H9 (cell line): ENCODE results near the gene KAT14. TPM values are rescaled to one million over a fixed set of nuclear protein-coding genes. Genes with fewer than 3 reads are reported as not detected.

Experiments
- DNase-seq: peaks from one replicate; pipeline ENCODE4 v3.0.0-alpha.2; 2017
- H2AFZ ChIP-seq: one replicate; pipeline ENCODE4 v1.6.1; 2013; ENCODE audit warnings: mild to moderate bottlenecking, low read length, control low read depth, moderate library complexity
- H2AK5ac ChIP-seq: 2 replicates; pipeline ENCODE4 v1.6.1; 2013; ENCODE audit warnings: low read length, control low read depth, mixed read lengths; ENCODE audit not compliant: insufficient read length
- H2BK120ac ChIP-seq: one replicate; pipeline ENCODE4 v1.6.1; 2013; ENCODE audit warnings: low read depth, mild to moderate bottlenecking, low read length, control low read depth, inconsistent platforms; ENCODE audit not compliant: poor library complexity, severe bottlenecking
- H2BK12ac ChIP-seq: 2 replicates; pipeline ENCODE4 v1.6.1; 2013; ENCODE audit warnings: low read length, control low read depth, mixed read lengths, low read depth; ENCODE audit not compliant: insufficient read length
- H2BK15ac ChIP-seq: 2 replicates; pipeline ENCODE4 v1.6.1; 2013; ENCODE audit warnings: low read depth, low read length, control low read depth
- H2BK20ac ChIP-seq: one replicate; pipeline ENCODE4 v1.6.1; 2013; ENCODE audit warnings: low read depth, mild to moderate bottlenecking, low read length, control low read depth, inconsistent platforms; ENCODE audit not compliant: poor library complexity, severe bottlenecking
- H2BK5ac ChIP-seq: 2 replicates; pipeline ENCODE4 v1.6.1; 2013; ENCODE audit warnings: low read length, control low read depth, mixed read lengths; ENCODE audit not compliant: insufficient read length
- H3K14ac ChIP-seq: 2 replicates; pipeline ENCODE4 v1.6.1; 2013; ENCODE audit warnings: low read length, control low read depth; ENCODE audit not compliant: insufficient read depth
- H3K18ac ChIP-seq: 2 replicates; pipeline ENCODE4 v1.6.1; 2013; ENCODE audit warnings: low read depth, mild to moderate bottlenecking, mixed read lengths, low read length, control low read depth; ENCODE audit not compliant: insufficient read length
- H3K23ac ChIP-seq: 2 replicates; pipeline ENCODE4 v1.6.1; 2013; ENCODE audit warnings: low read length, control low read depth, mixed read lengths, low read depth; ENCODE audit not compliant: insufficient read length
- H3K23me2 ChIP-seq: 2 replicates; pipeline ENCODE4 v1.6.1; 2013; ENCODE audit warnings: low read depth, mild to moderate bottlenecking, mixed read lengths, low read length, control low read depth; ENCODE audit not compliant: insufficient read length, poor library complexity, severe bottlenecking
- H3K27ac ChIP-seq: 2 replicates; pipeline ENCODE4 v1.5.1; 2013; ENCODE audit warnings: low read length, control low read depth, mixed read lengths, low read depth; ENCODE audit not compliant: insufficient read length
- H3K27me3 ChIP-seq: 2 replicates; pipeline ENCODE4 v1.6.1; 2013; ENCODE audit warnings: low read length, control low read depth, inconsistent platforms; ENCODE audit not compliant: insufficient read depth
- H3K4ac ChIP-seq: 2 replicates; pipeline ENCODE4 v1.6.1; 2013; ENCODE audit warnings: low read depth, mild to moderate bottlenecking, control low read depth, inconsistent platforms, low read length, moderate library complexity
- H3K4me1 ChIP-seq: 2 replicates; pipeline ENCODE4 v1.6.1; 2013; ENCODE audit warnings: low read length, control low read depth, inconsistent platforms; ENCODE audit not compliant: insufficient read depth
- H3K4me2 ChIP-seq: 2 replicates; pipeline ENCODE4 v1.6.1; 2013; ENCODE audit warnings: low read length, control low read depth, mixed read lengths; ENCODE audit not compliant: insufficient read length, insufficient read depth
- H3K56ac ChIP-seq: 2 replicates; pipeline ENCODE4 v1.6.1; 2013; ENCODE audit warnings: low read depth, mild to moderate bottlenecking, mixed read lengths, low read length, control low read depth; ENCODE audit not compliant: insufficient read length
- H3K79me1 ChIP-seq: 2 replicates; pipeline ENCODE4 v1.6.1; 2013; ENCODE audit warnings: low read depth, mild to moderate bottlenecking, moderate library complexity, low read length, control low read depth, inconsistent platforms; ENCODE audit not compliant: insufficient read depth, poor library complexity, severe bottlenecking
- H3K79me2 ChIP-seq: 2 replicates; pipeline ENCODE4 v1.6.1; 2013; ENCODE audit warnings: low read length, control low read depth, inconsistent platforms; ENCODE audit not compliant: insufficient read depth
- H3K9ac ChIP-seq: 2 replicates; pipeline ENCODE4 v1.6.1; 2013; ENCODE audit warnings: low read length, control low read depth, mixed read lengths; ENCODE audit not compliant: insufficient read length; ENCODE audit errors: extremely low read depth
- H3K9me3 ChIP-seq: one replicate; pipeline ENCODE4 v1.6.1; 2013; ENCODE audit warnings: low read depth, low read length, inconsistent platforms; ENCODE audit not compliant: control insufficient read depth
- H3T11ph ChIP-seq: one replicate; pipeline ENCODE4 v1.6.1; 2013; ENCODE audit warnings: mild to moderate bottlenecking, low read length, control low read depth, inconsistent platforms
- H4K20me1 ChIP-seq: one replicate; pipeline ENCODE4 v1.6.1; 2013; ENCODE audit not compliant: control insufficient read depth, insufficient read length, insufficient read depth
- H4K5ac ChIP-seq: 2 replicates; pipeline ENCODE4 v1.6.1; 2013; ENCODE audit warnings: low read depth, mild to moderate bottlenecking, mixed read lengths, low read length, control low read depth; ENCODE audit not compliant: insufficient read length
- H4K8ac ChIP-seq: replicated peaks from 2 replicates; pipeline ENCODE4 v1.6.1; 2013; ENCODE audit warnings: low read length, control low read depth, mixed read lengths, low read depth; ENCODE audit not compliant: insufficient read length
- H4K91ac ChIP-seq: 2 replicates; pipeline ENCODE4 v1.6.1; 2013; ENCODE audit warnings: low read depth, mild to moderate bottlenecking, moderate library complexity, mixed read lengths, low read length, control low read depth; ENCODE audit not compliant: insufficient read length
- H3K27ac Mint-ChIP-seq, 3 experiments: 2 replicates in 2 of 3; 3 replicates in 1 of 3; pipeline ENCODE4 v1.8.0; 2020 to 2021; ENCODE audit warnings: mixed read lengths in 3 of 3, mild to moderate bottlenecking in 1 of 3, moderate library complexity in 1 of 3
- H3K27me3 Mint-ChIP-seq: 2 replicates; pipeline ENCODE4 v1.8.0; 2021; ENCODE audit warnings: low read depth, mild to moderate bottlenecking, moderate library complexity, mixed read lengths
- H3K36me3 Mint-ChIP-seq, 3 experiments: 2 replicates in 2 of 3; 3 replicates in 1 of 3; pipeline ENCODE4 v1.8.0; 2020 to 2021; ENCODE audit warnings: low read depth in 3 of 3, mixed read lengths in 3 of 3; ENCODE audit not compliant: insufficient read depth in 1 of 3
- H3K4me1 Mint-ChIP-seq, 2 experiments: 2 replicates each; pipeline ENCODE4 v1.8.0; 2020; ENCODE audit warnings: mixed read lengths in 2 of 2
- H3K4me3 Mint-ChIP-seq, 2 experiments: 2 replicates in 1 of 2; 3 replicates in 1 of 2; pipeline ENCODE4 v1.8.0; 2020 to 2021; ENCODE audit warnings: mild to moderate bottlenecking in 2 of 2, mixed read lengths in 2 of 2, moderate library complexity in 1 of 2
- H3K9me3 Mint-ChIP-seq, 2 experiments: 2 replicates in 1 of 2; 3 replicates in 1 of 2; pipeline ENCODE4 v1.8.0; 2020; ENCODE audit warnings: mild to moderate bottlenecking in 2 of 2, mixed read lengths in 2 of 2, moderate library complexity in 1 of 2
- WGBS: extraction: QIAGEN DNeasy Blood & Tissue Kit; methylation state at CpG from one replicate; pipeline ENCODE4 v1.1.7; 2013; ENCODE audit warnings: missing lambda C conversion rate, low lambda C conversion rate, mixed read lengths; ENCODE audit not compliant: insufficient read length; ENCODE audit errors: extremely low coverage; 5-methylcytosine and 5-hydroxymethylcytosine counted together
- total RNA-seq: library from RNA; stranded (reverse); gene quantifications from 2 replicates; pipeline ENCODE4 v1.2.1, GENCODE V29; 2021
- TF ChIP-seq, protein P1 (sequence below): fragments of 200-600 bp; sonication (generic); conservative IDR thresholded peaks from 3 replicates; pipeline ENCODE4 v1.8.0; 2021; ENCODE audit warnings: antibody characterized with exemption, mild to moderate bottlenecking

KAT14 gene
- total RNA-seq, 1 experiment from 2014 or later, result 19.2 TPM

DNA sequence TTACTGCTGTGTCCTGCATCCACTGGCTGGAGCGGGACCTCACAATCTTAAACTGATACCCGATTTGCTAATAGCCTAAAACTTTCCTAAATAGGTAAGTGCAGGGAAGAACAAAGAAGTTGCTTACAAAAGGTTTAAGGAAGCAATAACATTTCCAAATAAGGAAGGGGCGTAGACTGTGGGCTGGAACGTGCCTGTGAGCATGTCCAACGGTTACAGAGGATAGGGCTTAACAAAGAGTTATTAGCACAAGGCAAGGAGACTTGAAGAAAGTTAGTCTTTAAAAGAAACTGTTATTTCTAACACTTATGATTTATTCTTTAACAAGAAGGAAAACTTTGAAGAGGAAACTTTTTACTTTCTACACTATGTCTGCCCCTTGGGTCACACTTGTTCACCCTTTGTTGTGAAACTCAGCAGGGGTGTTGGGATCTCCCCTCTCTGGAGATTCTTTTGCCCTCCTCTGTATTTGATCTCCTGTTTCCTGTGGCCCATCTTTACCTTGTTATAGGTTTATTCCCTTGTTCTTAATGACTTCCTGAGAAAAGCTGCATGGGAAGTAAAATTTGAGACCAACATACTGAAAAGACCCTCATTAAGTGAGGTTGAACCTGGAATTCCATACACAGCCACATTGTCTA lies 28.7 kb downstream of the KAT14 start:
- H2BK5ac ChIP-seq, result no peak overlapping the region
- H4K91ac ChIP-seq, result no peak overlapping the region
- H3K18ac ChIP-seq, result peak overlapping the region; percentile 72
- no peak overlapping the region for H3K27ac ChIP-seq
- peak overlapping the region; percentile 42 for H4K5ac ChIP-seq
- no peak for DNase-seq
- H3K23me2 ChIP-seq, result no peaks in the 10 kb centered on the region
- H3K9me3 ChIP-seq, result no peaks in the 10 kb centered on the region
- no peak overlapping the region for H3K56ac ChIP-seq
- no peak overlapping the region for H3K4me2 ChIP-seq
- H3K4ac ChIP-seq, result peak overlapping the region; percentile 47
- no peaks in the 10 kb centered on the region for H3K27me3 ChIP-seq
- H3K4me3 Mint-ChIP-seq, result no peak overlapping the region
- H3K9me3 Mint-ChIP-seq, result no peaks in the 10 kb centered on the region
- H3K79me1 ChIP-seq, result peaks cover 6% of the 10 kb centered on the region
- no peak overlapping the region for H2BK15ac ChIP-seq
- no CpG with 5 or more reads among the region's 5 CpGs for WGBS
- peaks cover 3% of the 10 kb centered on the region; the same call in 1 of the 2 replicates for H3K4me1 ChIP-seq
- peak overlapping the region; percentile 76 for H3T11ph ChIP-seq
- no peak overlapping the region for H2AK5ac ChIP-seq
- peak overlapping the region; percentile 23 for H2BK12ac ChIP-seq
- no peaks in the 10 kb centered on the region for H4K20me1 ChIP-seq
- no peak overlapping the region for H2BK20ac ChIP-seq
- peak overlapping the region; percentile 86 for H2BK120ac ChIP-seq
- no peak overlapping the region for H4K8ac ChIP-seq
- no peaks in the 10 kb centered on the region for H3K27me3 Mint-ChIP-seq
- peaks cover 25 to 28% of the 10 kb centered on the region in 2 experiments for H3K4me1 Mint-ChIP-seq
- H3K14ac ChIP-seq, result peak overlapping the region; percentile 84; the same call in 1 of the 2 replicates
- H3K79me2 ChIP-seq, result no peaks in the 10 kb centered on the region
- H3K36me3 Mint-ChIP-seq, result peaks cover 21 to 48% (median 43%) of the 10 kb centered on the region in 3 experiments; a peak in 6 of 7 replicates
- H2AFZ ChIP-seq, result no peak overlapping the region
- TF ChIP-seq, protein P1, sequence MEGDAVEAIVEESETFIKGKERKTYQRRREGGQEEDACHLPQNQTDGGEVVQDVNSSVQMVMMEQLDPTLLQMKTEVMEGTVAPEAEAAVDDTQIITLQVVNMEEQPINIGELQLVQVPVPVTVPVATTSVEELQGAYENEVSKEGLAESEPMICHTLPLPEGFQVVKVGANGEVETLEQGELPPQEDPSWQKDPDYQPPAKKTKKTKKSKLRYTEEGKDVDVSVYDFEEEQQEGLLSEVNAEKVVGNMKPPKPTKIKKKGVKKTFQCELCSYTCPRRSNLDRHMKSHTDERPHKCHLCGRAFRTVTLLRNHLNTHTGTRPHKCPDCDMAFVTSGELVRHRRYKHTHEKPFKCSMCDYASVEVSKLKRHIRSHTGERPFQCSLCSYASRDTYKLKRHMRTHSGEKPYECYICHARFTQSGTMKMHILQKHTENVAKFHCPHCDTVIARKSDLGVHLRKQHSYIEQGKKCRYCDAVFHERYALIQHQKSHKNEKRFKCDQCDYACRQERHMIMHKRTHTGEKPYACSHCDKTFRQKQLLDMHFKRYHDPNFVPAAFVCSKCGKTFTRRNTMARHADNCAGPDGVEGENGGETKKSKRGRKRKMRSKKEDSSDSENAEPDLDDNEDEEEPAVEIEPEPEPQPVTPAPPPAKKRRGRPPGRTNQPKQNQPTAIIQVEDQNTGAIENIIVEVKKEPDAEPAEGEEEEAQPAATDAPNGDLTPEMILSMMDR, result no peak
- H3K9ac ChIP-seq, result no peak overlapping the region
- H3K27ac Mint-ChIP-seq, result peak overlapping the region in 2 of 3 experiments; percentile 61 to 74; a peak in 4 of 7 replicates
- H3K23ac ChIP-seq, result no peak overlapping the region
